IPS-18c (cell line): ENCODE data around the gene KREMEN1.

ENCODE experiments used
- H3K4me3 ChIP-seq: 2 replicates; pipeline ENCODE4 v1.7.0; 2013; ENCODE audit warnings: low read depth, mild to moderate bottlenecking, low read length, moderate library complexity; ENCODE audit not compliant: insufficient read depth
- H3K9me3 ChIP-seq: one replicate; pipeline ENCODE4 v1.6.1; 2013; ENCODE audit warnings: mild to moderate bottlenecking, low read length, moderate library complexity; ENCODE audit not compliant: control insufficient read depth, insufficient read depth

KREMEN1 gene

GRCh38 chr22:29183971-29184848 lies 111.4 kb downstream of the KREMEN1 start:
- H3K4me3 ChIP-seq: no peak overlapping the region

GRCh38 chr22:29184849-29185490 lies 112.1 kb downstream of the KREMEN1 start:
- H3K4me3 ChIP-seq: no peak overlapping the region
- H3K9me3 ChIP-seq: no peaks in the 10 kb centered on the region

More at GRCh38 chr22:29183971-29184848, 111.4 kb downstream of the KREMEN1 start:
- H3K9me3 ChIP-seq: no peaks in the 10 kb centered on the region

- Histone ChIP-seq H3K9me3 (no peaks in the 10 kb centered on the region), H3K4me3 (no peak overlapping the region)
These were observed 113.5 kb downstream of the KREMEN1 start for GRCh38 chr22:29186302-29186701.

- Histone ChIP-seq H3K4me3 (no peak overlapping the region), H3K9me3 (no peaks in the 10 kb centered on the region)
These were observed 115.0 kb downstream of the KREMEN1 start for GRCh38 chr22:29187831-29188230.

- H3K9me3 ChIP-seq: no peaks in the 10 kb centered on the region
- H3K4me3 ChIP-seq: no peak overlapping the region
These were observed 117.2 kb downstream of the KREMEN1 start for GRCh38 chr22:29190051-29190450.

GRCh38 chr22:29190918-29191317 lies 118.1 kb downstream of the KREMEN1 start:
- H3K9me3 ChIP-seq: no peaks in the 10 kb centered on the region
- H3K4me3 ChIP-seq: no peak overlapping the region

GRCh38 chr22:29193021-29193420 lies 120.2 kb downstream of the KREMEN1 start:
- H3K4me3 ChIP-seq: no peak overlapping the region

GRCh38 chr22:29194184-29194583 lies 121.3 kb downstream of the KREMEN1 start:
- Histone ChIP-seq H3K4me3 (no peak overlapping the region), H3K9me3 (no peaks in the 10 kb centered on the region)

More at GRCh38 chr22:29193021-29193420, 120.2 kb downstream of the KREMEN1 start:
- no peaks in the 10 kb centered on the region for H3K9me3 ChIP-seq

GRCh38 chr22:29195118-29195963 lies 122.5 kb downstream of the KREMEN1 start:
- Histone ChIP-seq H3K9me3 (no peaks in the 10 kb centered on the region), H3K4me3 (no peak overlapping the region)

GRCh38 chr22:29195964-29196666 lies 123.3 kb downstream of the KREMEN1 start:
- Histone ChIP-seq H3K9me3 (no peaks in the 10 kb centered on the region), H3K4me3 (no peak overlapping the region)

- no peak overlapping the region for H3K4me3 ChIP-seq
These were observed 124.3 kb downstream of the KREMEN1 start for GRCh38 chr22:29197096-29197495.

GRCh38 chr22:29198240-29198639 lies 125.4 kb downstream of the KREMEN1 start:
- Histone ChIP-seq H3K4me3 (no peak overlapping the region), H3K9me3 (no peaks in the 10 kb centered on the region)

More at GRCh38 chr22:29197096-29197495, 124.3 kb downstream of the KREMEN1 start:
- no peaks in the 10 kb centered on the region for H3K9me3 ChIP-seq

- Histone ChIP-seq H3K9me3 (no peaks in the 10 kb centered on the region), H3K4me3 (no peak overlapping the region)
These were observed 127.0 kb downstream of the KREMEN1 start for GRCh38 chr22:29199702-29200400.

- Histone ChIP-seq H3K9me3 (no peaks in the 10 kb centered on the region), H3K4me3 (no peak overlapping the region)
These were observed 128.1 kb downstream of the KREMEN1 start for GRCh38 chr22:29200901-29201300.

- Histone ChIP-seq H3K4me3 (no peak overlapping the region), H3K9me3 (no peaks in the 10 kb centered on the region)
These were observed 128.9 kb downstream of the KREMEN1 start for GRCh38 chr22:29201782-29202181.
